ENCODE data around the gene NCOA6.

- no peak for TF ChIP-seq CTCF (IDR thresholded peaks at IDR 0.05; ENCODE audit: borderline replicate concordance, extremely low read depth, low read length, poor library complexity, severe bottlenecking)
- TF ChIP-seq EZH2 (IDR thresholded peaks at IDR 0.05; ENCODE audit: borderline replicate concordance, low read depth, low read length, severe bottlenecking), result no peak
Measured at GRCh38 chr20:34680586-34681175, 144.8 kb downstream of the NCOA6 start.

Data from DND-41 (cell line).